Cortex of kidney (tissue), 1 donor: ENCODE data around the gene CXCL14.

ENCODE experiments used
- DNase-seq: peaks from one replicate; lab custom pipeline; 2025; lab: John Stamatoyannopoulos, UW

The CXCL14 gene

GRCh38 chr5:135578685-135579341, at the start of gene CXCL14:
Gene CXCL14 (minus strand): TSS chr5:135578991. CDS start chr5:135578778, 213 bp downstream.
- DNase-seq, result no peak

- DNase-seq, result no peak
Measured at GRCh38 chr5:135626636-135627035, 47.8 kb upstream of the CXCL14 start.

DNA sequence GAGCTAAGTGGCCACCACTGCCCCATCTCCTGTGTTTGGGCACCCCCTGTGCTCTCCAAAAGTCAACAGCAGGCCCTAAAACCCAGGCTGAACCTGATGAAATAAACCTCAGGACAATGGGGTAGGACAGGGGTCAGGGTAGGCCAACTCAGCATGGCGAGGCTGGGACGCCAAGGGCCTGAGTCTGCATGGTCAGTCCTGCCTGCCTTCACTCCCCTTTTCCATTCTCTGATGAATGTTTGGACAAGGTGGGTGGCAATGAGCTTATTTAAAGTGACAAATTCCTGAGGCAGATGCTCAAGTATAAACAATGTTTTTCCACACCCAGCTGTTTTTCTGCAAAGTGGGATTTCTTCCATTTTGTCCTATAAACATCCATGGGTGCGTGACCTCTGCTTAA, 47.2 kb upstream of the CXCL14 start:
- no peak for DNase-seq

DNA sequence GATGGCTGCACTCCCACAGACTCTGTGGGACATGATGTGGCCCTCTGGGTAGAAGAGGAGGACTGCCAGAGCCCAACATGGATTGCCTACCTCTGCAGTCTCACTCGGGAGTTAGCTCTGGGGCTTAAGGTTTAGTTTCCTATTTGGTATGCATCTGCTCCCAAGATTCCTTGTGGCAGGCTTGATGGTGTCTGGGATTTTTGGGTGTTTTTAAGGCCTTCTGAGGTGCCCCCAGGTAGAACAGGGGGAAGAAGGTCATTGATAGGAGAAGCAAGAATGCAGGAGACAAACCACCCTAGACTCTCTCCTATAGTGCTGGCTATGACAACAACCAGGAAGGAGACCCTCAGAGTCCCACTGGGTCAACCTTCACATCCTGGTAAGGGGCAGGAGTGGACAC, 46.7 kb upstream of the CXCL14 start:
- DNase-seq, result no peak

DNA sequence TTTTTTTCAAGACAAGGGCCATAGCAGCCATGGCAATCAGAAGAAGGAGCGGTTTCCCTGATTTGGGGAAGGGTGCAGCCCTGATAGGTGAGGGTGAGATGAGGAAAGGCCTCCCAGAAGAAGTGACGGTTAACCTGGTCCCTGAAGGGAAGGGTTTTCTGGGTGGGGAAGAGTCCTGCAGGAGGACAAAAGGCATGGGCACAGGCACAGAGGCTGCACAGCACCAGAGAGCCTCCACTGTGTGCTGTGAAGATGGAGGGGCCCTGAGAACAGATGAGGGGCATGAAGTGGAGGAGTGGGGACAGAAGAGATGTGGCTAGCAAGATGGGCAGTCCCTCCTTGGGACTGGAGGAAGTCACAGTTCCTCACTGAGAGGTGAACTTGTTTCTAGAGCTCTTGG, 46.3 kb upstream of the CXCL14 start:
- DNase-seq, result no peak

GRCh38 chr5:135623186-135623715, 44.5 kb upstream of the CXCL14 start:
- DNase-seq, result no peak

GRCh38 chr5:135615581-135616260, 36.9 kb upstream of the CXCL14 start:
- no peak for DNase-seq

GRCh38 chr5:135615171-135615570, 36.4 kb upstream of the CXCL14 start:
- DNase-seq, result no peak

DNA sequence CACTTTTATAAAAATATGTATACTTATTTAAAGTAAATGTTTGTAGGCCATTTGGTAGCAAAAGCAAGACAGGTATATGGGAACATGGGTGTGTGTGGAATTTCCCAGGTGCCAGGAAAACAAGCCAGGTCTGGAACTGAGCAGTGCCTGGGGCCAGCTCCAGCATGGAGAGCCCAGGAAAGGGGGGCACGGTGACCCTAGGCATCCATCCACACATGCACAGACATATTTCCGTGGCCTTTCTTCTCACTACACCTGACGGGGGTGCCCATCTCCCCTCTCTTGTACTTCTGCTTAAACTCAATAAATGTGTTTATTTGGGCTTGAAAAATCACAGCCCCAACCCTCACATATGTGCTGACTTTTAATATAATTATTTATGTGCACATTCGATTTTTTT, 31.2 kb upstream of the CXCL14 start:
- DNase-seq, result no peak

- DNase-seq, result no peak
Measured at GRCh38 chr5:135608761-135609443, 30.1 kb upstream of the CXCL14 start.

DNA sequence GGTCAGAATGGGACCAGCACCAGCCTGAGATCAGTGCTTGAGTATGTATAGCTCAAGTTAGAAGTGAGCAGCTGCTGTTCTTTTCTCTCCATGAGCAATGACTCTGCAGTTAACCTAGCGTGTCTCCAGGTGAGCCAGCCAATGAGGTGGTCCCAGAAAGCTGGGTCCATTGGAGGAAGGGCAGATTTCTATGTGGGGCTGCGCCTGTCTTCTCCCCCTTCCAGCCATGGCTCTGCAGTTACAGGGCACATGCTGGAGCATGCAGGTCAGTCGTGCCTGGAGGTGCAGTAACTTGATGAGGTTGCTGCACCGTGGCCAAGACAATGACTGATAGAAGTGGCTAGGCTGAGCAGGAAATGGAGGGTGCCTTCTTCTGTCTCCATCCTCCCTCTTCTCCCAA, 29.6 kb upstream of the CXCL14 start:
- no peak for DNase-seq

- no peak for DNase-seq
Measured at GRCh38 chr5:135606431-135606830, 27.6 kb upstream of the CXCL14 start.

GRCh38 chr5:135605221-135605620, 26.4 kb upstream of the CXCL14 start:
- no peak for DNase-seq

- no peak for DNase-seq
Measured at GRCh38 chr5:135604056-135604455, 25.3 kb upstream of the CXCL14 start.

DNA sequence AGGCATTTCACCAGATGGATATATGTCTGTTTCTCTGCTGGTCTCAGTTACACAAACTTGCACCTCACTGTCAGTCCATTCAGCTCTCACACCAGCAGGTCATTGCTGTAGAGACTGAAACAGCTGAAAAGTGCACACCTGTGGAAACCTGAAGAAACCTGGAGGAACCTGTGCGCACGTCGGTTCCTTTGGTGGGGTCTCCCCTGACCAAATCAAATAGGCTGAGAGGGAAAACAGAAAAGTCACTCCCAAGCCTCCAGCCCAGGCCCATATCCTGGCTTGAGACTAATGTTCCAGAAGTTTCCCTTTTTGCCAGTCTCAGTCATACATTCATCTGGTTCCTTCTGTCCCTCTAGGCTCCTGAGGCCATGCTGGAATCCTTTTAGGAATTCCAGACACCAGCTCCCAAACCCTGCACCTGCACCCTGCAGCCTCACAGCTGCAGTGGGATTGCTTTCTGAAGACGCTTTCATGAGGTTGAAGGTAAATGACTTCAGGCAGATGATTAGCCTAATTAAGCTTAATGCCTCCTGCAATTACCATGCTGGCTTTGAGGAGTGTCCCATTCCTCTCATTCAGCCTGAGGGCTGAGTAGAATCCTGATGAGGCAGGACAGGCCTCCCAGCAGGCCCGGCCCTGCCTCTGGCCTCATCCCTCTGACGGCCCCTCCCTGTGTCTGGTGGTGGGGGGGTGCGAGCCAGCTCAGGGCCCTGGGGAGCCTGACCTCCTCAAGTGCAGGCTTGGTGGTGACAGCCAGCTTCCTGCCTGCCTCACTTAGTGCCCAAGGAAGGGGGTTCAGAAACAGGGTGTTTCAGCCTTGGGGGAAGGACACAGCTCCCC, 24.3 kb upstream of the CXCL14 start:
- no peak for DNase-seq

- no peak for DNase-seq
Measured at GRCh38 chr5:135601466-135601865, 22.7 kb upstream of the CXCL14 start.

- no peak for DNase-seq
Measured at GRCh38 chr5:135600971-135601381, 22.2 kb upstream of the CXCL14 start.

- no peak for DNase-seq
Measured at GRCh38 chr5:135600152-135600570, 21.4 kb upstream of the CXCL14 start.

GRCh38 chr5:135599421-135600151, 20.8 kb upstream of the CXCL14 start:
- no peak for DNase-seq

- no peak for DNase-seq
Measured at GRCh38 chr5:135598691-135599395, 20.1 kb upstream of the CXCL14 start.

DNA sequence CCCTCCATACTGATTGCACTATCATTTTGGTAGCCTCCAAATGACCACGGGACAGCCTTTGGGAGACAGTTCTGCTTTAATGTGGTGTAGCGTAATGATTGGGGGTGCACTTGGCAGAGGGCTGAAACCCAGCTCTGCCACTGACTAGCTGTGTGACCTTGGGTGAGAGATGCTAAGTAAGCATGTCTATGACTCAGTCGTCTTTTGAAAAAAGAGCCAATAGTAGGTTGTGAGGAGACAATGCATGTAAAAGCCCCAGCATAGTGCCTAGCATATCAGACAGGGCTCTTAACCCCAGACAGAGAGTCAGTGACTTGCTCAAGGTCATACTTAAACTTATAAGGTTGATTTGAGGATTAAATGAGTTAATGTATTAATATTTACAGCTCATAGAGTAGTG, 18.0 kb upstream of the CXCL14 start:
- no peak for DNase-seq
